Heart left ventricle (tissue), 16 donors: Measurements from ENCODE around the gene PCYT1A. TPM values are rescaled to one million over a fixed set of nuclear protein-coding genes. Genes with fewer than 3 reads are reported as not detected.

ENCODE experiments used
- ATAC-seq, 4 donors: fragments of 200-7000 bp; cut with Tn5 transposase; one replicate each; pipeline ENCODE4 v1.9.1; 2020 to 2022; ENCODE audit warnings: moderate library complexity in 4 of 4, mild to moderate bottlenecking in 3 of 4, moderate number of reproducible peaks in 1 of 4
- DNase-seq, 5 donors: peaks; one replicate each; pipeline ENCODE4 v3.0.0-alpha.2; 2020
- H3K27ac ChIP-seq, 12 donors: fragments of 200-600 bp; sonication (generic) in 4 of 12; one replicate each; pipeline versions ENCODE4 v1.5.0 to v1.8.0; 2016 to 2022; ENCODE audit warnings: mild to moderate bottlenecking in 2 of 12
- H3K27me3 ChIP-seq, 9 donors: fragments of 200-600 bp; sonication (generic) in 2 of 9; one replicate each; pipeline versions ENCODE4 v1.5.1 to v1.8.0; 2016 to 2022; ENCODE audit warnings: mild to moderate bottlenecking in 3 of 9
- H3K36me3 ChIP-seq, 9 donors: fragments of 200-600 bp; sonication (generic) in 2 of 9; one replicate each; pipeline versions ENCODE4 v1.5.0 to v1.8.0; 2018 to 2022; ENCODE audit warnings: mild to moderate bottlenecking in 2 of 9
- H3K4me1 ChIP-seq, 12 donors: fragments of 200-600 bp; sonication (generic) in 4 of 12; one replicate each; pipeline versions ENCODE4 v1.5.0 to v1.8.0; 2016 to 2022; ENCODE audit warnings: mild to moderate bottlenecking in 3 of 12
- H3K4me3 ChIP-seq, 12 donors: fragments of 200-600 bp; sonication (generic) in 4 of 12; one replicate each; pipeline versions ENCODE4 v1.5.0 to v1.8.0; 2017 to 2022; ENCODE audit warnings: mild to moderate bottlenecking in 9 of 12, moderate library complexity in 4 of 12
- H3K9me3 ChIP-seq, 12 donors: fragments of 200-600 bp; sonication (generic) in 4 of 12; one replicate each; pipeline versions ENCODE4 v1.5.0 to v1.8.0; 2016 to 2022; ENCODE audit warnings: mild to moderate bottlenecking in 1 of 12
- POLR2A ChIP-seq, 2 donors: fragments of 450-650 bp; IDR thresholded peaks; one replicate each; pipeline ENCODE4 v1.6.1; 2017; ENCODE audit warnings: antibody characterized with exemption in 2 of 2, mild to moderate bottlenecking in 2 of 2, moderate library complexity in 2 of 2
- WGBS, 4 donors: extraction: QIAGEN DNeasy Blood & Tissue Kit in 2 of 4; methylation state at CpG; one replicate each; pipeline versions ENCODE4 v1.1.5 to v1.1.7; 2013 to 2018; 5-methylcytosine and 5-hydroxymethylcytosine counted together
- intact Hi-C, 10 donors: fragments of 100-400 bp; cut with DNase I; formaldehyde crosslinking; loops; one replicate each; pipeline versions ENCODE4 v1.11.1 to v1.14.2; 2022
- polyA plus RNA-seq, 2 donors: library from polyadenylated mRNA; stranded (reverse); fragments of 200-250 nt; gene quantifications; one replicate each; pipeline ENCODE4 v1.2.3, GENCODE V29; 2013
- total RNA-seq, 9 donors: library from RNA; depleted of rRNA in 2 of 9; stranded (reverse); fragments of >200 nt in 2 of 9; fragmentation: NEBNext Ultra II Directional in 3 of 9; extraction: Animal tissue kit (Norgen Biotek cat#: 25700) in 3 of 9; gene quantifications; one replicate each; pipeline versions ENCODE4 v1.1.0 to v1.2.4, GENCODE V29; 2016 to 2023
- TF ChIP-seq, protein P1 (sequence below), 12 donors: fragments of 200-600 bp; sonication (generic) in 4 of 12; IDR thresholded peaks; one replicate each; pipeline versions ENCODE4 v1.5.0 to v1.8.0; 2018 to 2022; ENCODE audit warnings: antibody characterized with exemption in 12 of 12, mild to moderate bottlenecking in 5 of 12
- donor health status: ischemic (EF 13 %, LVEDD 7.1; RV severe dilation, severe dysfunction).
- donor health status: healthy with polysubstance abuse.
- donor health status: DM: no; HTN: yes; CAD: no.
- donor health status: DM: no; HTN: no; CAD: no.
- donor health status: ischemic (EF 25% LVEDD 6.9; RV normal size, moderate dysfunction).
- donor health status: ischemic (EF 25% LVEDD 5.7; RV mildly dilated, moderate dysfunction).
- donor health status: healthy.
- donor health status: DM: yes; HTN: yes; CAD: no.
- donor health status: ischemic (EF 35%, LVEDD 5.7; RV mildly dilated, moderate dysfunction).
- donor health status: nonischemic (EF 11% LVEDD 7.7; RV severe dilation, severe dysfunction).
- donor health status: DM: yes; HTN: yes; CAD: no.
- donor health status: PGD.
- donor health status: ischemic (EF 29% LVEDD 5.4; RV normal size, mild dysfunction).
- donor health status: nonischemic (EF 23%, LVEDD 6.1; RV moderate dilation, normal function).

PCYT1A gene
- total and polyA plus RNA-seq, 11 donors = 29.4 to 149 (median 105) TPM

- H3K27me3 ChIP-seq = peaks cover 0 to 11% (median 0%) of the 10 kb centered on the region in 9 donors
- WGBS, 4 donors = 30 to 47% (median 39%) methylated on average over 18 to 19 of the region's 19 CpGs
- intact Hi-C loops = no loop called here
- H3K27ac ChIP-seq = peak overlapping the region in 5 of 12 donors; percentile 24 to 79 (median 27)
- peaks cover 0 to 30% (median 2%) of the 10 kb centered on the region in 12 donors for H3K4me1 ChIP-seq
- TF ChIP-seq, protein P1, sequence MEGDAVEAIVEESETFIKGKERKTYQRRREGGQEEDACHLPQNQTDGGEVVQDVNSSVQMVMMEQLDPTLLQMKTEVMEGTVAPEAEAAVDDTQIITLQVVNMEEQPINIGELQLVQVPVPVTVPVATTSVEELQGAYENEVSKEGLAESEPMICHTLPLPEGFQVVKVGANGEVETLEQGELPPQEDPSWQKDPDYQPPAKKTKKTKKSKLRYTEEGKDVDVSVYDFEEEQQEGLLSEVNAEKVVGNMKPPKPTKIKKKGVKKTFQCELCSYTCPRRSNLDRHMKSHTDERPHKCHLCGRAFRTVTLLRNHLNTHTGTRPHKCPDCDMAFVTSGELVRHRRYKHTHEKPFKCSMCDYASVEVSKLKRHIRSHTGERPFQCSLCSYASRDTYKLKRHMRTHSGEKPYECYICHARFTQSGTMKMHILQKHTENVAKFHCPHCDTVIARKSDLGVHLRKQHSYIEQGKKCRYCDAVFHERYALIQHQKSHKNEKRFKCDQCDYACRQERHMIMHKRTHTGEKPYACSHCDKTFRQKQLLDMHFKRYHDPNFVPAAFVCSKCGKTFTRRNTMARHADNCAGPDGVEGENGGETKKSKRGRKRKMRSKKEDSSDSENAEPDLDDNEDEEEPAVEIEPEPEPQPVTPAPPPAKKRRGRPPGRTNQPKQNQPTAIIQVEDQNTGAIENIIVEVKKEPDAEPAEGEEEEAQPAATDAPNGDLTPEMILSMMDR (IDR thresholded peaks at IDR 0.05) = no peak
- DNase-seq (peak in 4 of 5 donors; percentile 40 to 71 (median 52)), ATAC-seq (peak; percentile 48 to 79 (median 72))
- no peaks in the 10 kb centered on the region for H3K9me3 ChIP-seq
- peak overlapping the region in 9 of 12 donors; percentile 4 to 50 (median 35) for H3K4me3 ChIP-seq
- H3K36me3 ChIP-seq = no peaks in the 10 kb centered on the region
Observed at GRCh38 chr3:196219194-196219969, 68.1 kb downstream of the PCYT1A start.

DNA sequence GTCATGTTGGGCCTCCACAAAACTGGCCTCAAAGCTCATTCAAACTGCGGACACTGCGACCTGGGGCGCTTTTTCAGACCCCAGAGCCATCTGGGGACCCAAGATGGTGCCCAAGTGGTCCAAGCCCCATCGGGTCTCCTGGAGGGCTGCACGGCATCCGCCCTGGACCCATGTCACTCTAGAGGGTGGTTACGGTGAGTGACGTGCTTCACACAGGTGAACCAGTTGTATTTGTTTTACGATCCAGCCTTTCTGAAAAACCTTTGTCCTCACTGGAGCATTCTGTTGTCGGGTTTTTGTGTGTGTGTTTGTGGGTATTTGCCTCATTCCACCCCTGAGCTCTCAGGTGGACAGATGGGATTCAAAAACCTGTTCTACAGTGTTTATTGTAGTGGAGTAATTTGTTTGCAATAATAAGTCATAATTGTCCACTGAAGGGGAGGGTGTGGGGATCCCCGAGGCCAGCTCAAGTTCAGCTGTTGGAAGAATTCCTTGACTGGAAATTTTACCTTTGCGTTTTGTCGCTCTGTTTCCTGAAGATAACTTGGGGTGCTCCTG, 69.3 kb downstream of the PCYT1A start:
- no peaks in the 10 kb centered on the region for H3K36me3 ChIP-seq
- H3K9me3 ChIP-seq = no peaks in the 10 kb centered on the region
- ATAC-seq (no peak), DNase-seq (no peak)
- peaks cover 0 to 11% (median 0%) of the 10 kb centered on the region in 9 donors for H3K27me3 ChIP-seq
- no peak overlapping the region for H3K4me3 ChIP-seq
- WGBS, 4 donors = 90 to 97% (median 94%) methylated on average over 5 to 13 of the region's 13 CpGs
- TF ChIP-seq, protein P1 (IDR thresholded peaks at IDR 0.05) = no peak
- TF ChIP-seq POLR2A (IDR thresholded peaks at IDR 0.05) = no peak
- intact Hi-C loops = no loop called here
- H3K4me1 ChIP-seq = peaks cover 0 to 30% (median 2%) of the 10 kb centered on the region in 12 donors
- H3K27ac ChIP-seq = no peak overlapping the region

- Histone ChIP-seq H3K9me3 (no peaks in the 10 kb centered on the region), H3K4me3 (no peak overlapping the region), H3K36me3 (no peaks in the 10 kb centered on the region), H3K27me3 (peaks cover 0 to 11% (median 0%) of the 10 kb centered on the region in 9 donors), H3K27ac (no peak overlapping the region), H3K4me1 (peaks cover 0 to 30% (median 2%) of the 10 kb centered on the region in 12 donors)
- DNase-seq = no peak
- intact Hi-C loops = no loop called here
- TF ChIP-seq, protein P1 (IDR thresholded peaks at IDR 0.05) = no peak
- TF ChIP-seq POLR2A (IDR thresholded peaks at IDR 0.05) = no peak
- no peak for ATAC-seq
- WGBS, 4 donors = 91 to 95% (median 93%) methylated on average over 11 to 12 of the region's 12 CpGs
Observed at GRCh38 chr3:196217307-196218154, 70.0 kb downstream of the PCYT1A start.
